ENCODE results near the gene SPDEF. TPM values are rescaled to one million over a fixed set of nuclear protein-coding genes. Genes with fewer than 3 reads are reported as not detected.

The SPDEF gene
- total and polyA plus RNA-seq, 2 experiments from 2014 or later, result 0.69 TPM; not detected in 1

GRCh38 chr6:34554291-34555006, 1.7 kb downstream of the SPDEF start:
- H3F3A ChIP-seq (replicated peaks; ENCODE audit: low read depth), result no peaks in the 10 kb centered on the region
- H3K36me3 ChIP-seq (ENCODE audit: insufficient read depth), result no peaks in the 10 kb centered on the region
- H3K4me3 Mint-ChIP-seq, result no peak overlapping the region
- no peaks in the 10 kb centered on the region for H4K20me1 ChIP-seq (replicated peaks; ENCODE audit: insufficient read depth)
- H3K36me3 Mint-ChIP-seq (ENCODE audit: low read depth), result no peaks in the 10 kb centered on the region
- TF ChIP-seq EZH2 (IDR thresholded peaks at IDR 0.05; ENCODE audit: low read depth, unreplicated experiment), result no peak
- no peak for TF ChIP-seq POLR2AphosphoS5 (IDR thresholded peaks at IDR 0.05; ENCODE audit: low read depth)
- no peak for TF ChIP-seq CREB1 (CRISPR knock-in tag; IDR thresholded peaks at IDR 0.05; ENCODE audit: low read depth)
- no peak for TF ChIP-seq EZH2phosphoT487 (IDR thresholded peaks at IDR 0.05; ENCODE audit: unreplicated experiment)
- no peak for TF ChIP-seq ZNF114 (CRISPR knock-in tag; IDR thresholded peaks at IDR 0.05)
- TF ChIP-seq ZNF331 (CRISPR knock-in tag; IDR thresholded peaks at IDR 0.05; ENCODE audit: low read depth), result no peak
- TF ChIP-seq ZNF462 (CRISPR knock-in tag; IDR thresholded peaks at IDR 0.05), result no peak
- no peak for TF ChIP-seq JUNB (IDR thresholded peaks at IDR 0.05; ENCODE audit: unreplicated experiment)
- TF ChIP-seq ETS1 (IDR thresholded peaks at IDR 0.05), result no peak
- TF ChIP-seq REST (IDR thresholded peaks at IDR 0.05; ENCODE audit: unreplicated experiment), result no peak
- no peak for TF ChIP-seq CTCF (conservative IDR thresholded peaks at IDR 0.05; ENCODE audit: low read depth in 2 of 2)
- TF ChIP-seq STAT1 (IDR thresholded peaks at IDR 0.05; ENCODE audit: unreplicated experiment), result no peak
- no peak for TF ChIP-seq NANOG (IDR thresholded peaks at IDR 0.05; ENCODE audit: borderline replicate concordance)
- no peak overlapping the region for H3K4me3 ChIP-seq
- no peak overlapping the region for H3K27ac ChIP-seq (ENCODE audit: low read depth)
- DNase-seq (ENCODE audit: low spot score) (no peak), ATAC-seq (no peak)
- H3K4me1 Mint-ChIP-seq, result peaks cover 12% of the 10 kb centered on the region; the same call in 2 of the 3 replicates
- no peaks in the 10 kb centered on the region for H3K27me3 ChIP-seq (ENCODE audit: insufficient read depth)
- no peaks in the 10 kb centered on the region for H3K79me2 ChIP-seq (replicated peaks; ENCODE audit: insufficient read depth)
- H3K9me2 ChIP-seq (ENCODE audit: insufficient read depth), result no peaks in the 10 kb centered on the region
- H3K4me1 ChIP-seq (ENCODE audit: insufficient read depth), result no peaks in the 10 kb centered on the region
- H3K27ac Mint-ChIP-seq, result no peak overlapping the region
- no peak overlapping the region for H2AFZ ChIP-seq
- H3K4me2 ChIP-seq, result no peak overlapping the region
- H3K9me3 Mint-ChIP-seq, result no peaks in the 10 kb centered on the region; the same call in 2 of the 3 replicates
- H3K27me3 Mint-ChIP-seq (ENCODE audit: insufficient read depth, low read depth, poor library complexity), result peaks cover 6% of the 10 kb centered on the region
